B cell (primary cell): ENCODE data around the gene NTHL1. TPM values are rescaled to one million over a fixed set of nuclear protein-coding genes. Genes with fewer than 3 reads are reported as not detected.

ENCODE experiments used
- ATAC-seq: fragments of 200-7000 bp; cut with Tn5 transposase; one replicate; pipeline ENCODE4 v1.10.0; 2021; ENCODE audit warnings: low read depth, mild to moderate bottlenecking, moderate number of reproducible peaks, moderate library complexity
- CTCF ChIA-PET: fragments of 350-600 bp; sonication (Branson Sonifier 250); formaldehyde crosslinking; loops from one replicate; lab custom pipeline; 2021; ENCODE audit warnings: antibody characterized with exemption, inconsistent platforms; lab: Charles Lee
- POLR2A ChIA-PET: fragments of 350-600 bp; sonication (Branson Sonifier 250); formaldehyde crosslinking; loops from one replicate; lab custom pipeline; 2021; ENCODE audit warnings: antibody characterized with exemption; lab: Charles Lee
- DNase-seq: peaks from one replicate; pipeline ENCODE4 v3.0.0; 2013
- H2AFZ ChIP-seq: 2 replicates; pipeline ENCODE4 v1.6.1; 2012; ENCODE audit warnings: mild to moderate bottlenecking, low read depth, low read length; ENCODE audit not compliant: insufficient read depth, poor library complexity, severe bottlenecking
- H3K27ac ChIP-seq, 2 donors: 1 replicate in 1 of 2; 2 replicates in 1 of 2; pipeline ENCODE4 v1.5.1; 2012 to 2013; ENCODE audit warnings: low read length in 2 of 2, mild to moderate bottlenecking in 2 of 2, moderate library complexity in 1 of 2
- H3K27me3 ChIP-seq, 4 experiments: fragments of 200-600 bp in 1 of 4; sonication (generic) in 1 of 4; replicated peaks in 1 of 4; 1 replicate in 2 of 4; 2 replicates in 2 of 4; pipeline versions ENCODE4 v1.6.1 to v1.7.0; 2013 to 2016; ENCODE audit warnings: low read length in 3 of 4, mild to moderate bottlenecking in 2 of 4, mixed read lengths in 1 of 4, moderate library complexity in 1 of 4; ENCODE audit not compliant: insufficient read depth in 4 of 4, control insufficient read depth in 3 of 4; ENCODE audit errors: control extremely low read depth in 1 of 4
- H3K36me3 ChIP-seq, 2 experiments: replicated peaks in 1 of 2; 1 replicate in 1 of 2; 2 replicates in 1 of 2; pipeline versions ENCODE4 v1.6.1 to v1.7.1; 2013; ENCODE audit warnings: low read length in 1 of 2; ENCODE audit not compliant: insufficient read depth in 2 of 2, control insufficient read depth in 1 of 2; ENCODE audit errors: control extremely low read depth in 1 of 2, extremely low read depth in 1 of 2
- H3K4me1 ChIP-seq, 2 donors: fragments of 200-600 bp in 1 of 2; sonication (generic) in 1 of 2; 1 replicate in 1 of 2; 2 replicates in 1 of 2; pipeline versions ENCODE4 v1.5.1 to v1.6.1; 2013 to 2017; ENCODE audit warnings: low read length in 2 of 2; ENCODE audit not compliant: control insufficient read depth in 2 of 2, insufficient read depth in 2 of 2
- H3K4me2 ChIP-seq: replicated peaks from 2 replicates; pipeline ENCODE3; 2012; ENCODE audit warnings: mild to moderate bottlenecking, low read depth, low read length; ENCODE audit not compliant: poor library complexity, severe bottlenecking
- H3K4me3 ChIP-seq, 5 experiments: fragments of 200-600 bp in 1 of 5; sonication (generic) in 1 of 5; 1 replicate in 3 of 5; 2 replicates in 2 of 5; pipeline versions ENCODE4 v1.5.1 to v1.7.0; 2011 to 2016; ENCODE audit warnings: low read length in 4 of 5, mild to moderate bottlenecking in 4 of 5, low read depth in 2 of 5, control low read depth in 1 of 5, moderate library complexity in 1 of 5; ENCODE audit not compliant: insufficient read depth in 1 of 5; ENCODE audit errors: control extremely low read depth in 1 of 5, extremely low read depth in 1 of 5
- H3K79me2 ChIP-seq: fragments of 200-600 bp; sonication (generic); one replicate; pipeline ENCODE4 v1.6.0; 2016; ENCODE audit warnings: low read length; ENCODE audit not compliant: control insufficient read depth, insufficient read depth
- H3K9ac ChIP-seq: fragments of 200-600 bp; sonication (generic); 2 replicates; pipeline ENCODE4 v1.6.1; 2017; ENCODE audit warnings: mild to moderate bottlenecking, low read length, moderate library complexity
- H3K9me3 ChIP-seq, 3 donors: one replicate each; pipeline versions ENCODE4 v1.6.1 to v1.7.1; 2013; ENCODE audit warnings: low read length in 2 of 3; ENCODE audit not compliant: control insufficient read depth in 2 of 3, insufficient read depth in 1 of 3; ENCODE audit errors: control extremely low read depth in 1 of 3
- H4K20me1 ChIP-seq: 2 replicates; pipeline ENCODE4 v1.6.0; 2012; ENCODE audit warnings: mild to moderate bottlenecking, low read length; ENCODE audit not compliant: insufficient read depth, control insufficient read depth, poor library complexity, severe bottlenecking
- H3K27ac Mint-ChIP-seq: one replicate; pipeline ENCODE4 v1.8.0; 2021; ENCODE audit warnings: mixed read lengths
- H3K27me3 Mint-ChIP-seq: one replicate; pipeline ENCODE4 v1.8.0; 2021; ENCODE audit warnings: mixed read lengths
- H3K4me1 Mint-ChIP-seq: one replicate; pipeline ENCODE4 v1.8.0; 2021; ENCODE audit warnings: mixed read lengths
- H3K4me3 Mint-ChIP-seq: one replicate; pipeline ENCODE4 v1.8.0; 2021; ENCODE audit warnings: mixed read lengths
- H3K9me3 Mint-ChIP-seq: one replicate; pipeline ENCODE4 v1.8.0; 2022; ENCODE audit warnings: mixed read lengths; ENCODE audit not compliant: insufficient read depth
- EZH2 ChIP-seq: IDR thresholded peaks from 2 replicates; pipeline ENCODE4 v1.6.1; 2012; ENCODE audit warnings: borderline replicate concordance, low read depth, mild to moderate bottlenecking, moderate library complexity, low read length; ENCODE audit not compliant: insufficient read depth, poor library complexity, severe bottlenecking
- whole genome bisulfite sequencing: methylation state at CpG from one replicate; pipeline ENCODE4 v1.1.5; 2013; ENCODE audit warnings: missing lambda C conversion rate; ENCODE audit not compliant: insufficient coverage; 5-methylcytosine and 5-hydroxymethylcytosine counted together
- intact Hi-C: fragments of 100-400 bp; cut with micrococcal nuclease; formaldehyde crosslinking; loops from one replicate; pipeline ENCODE4 v1.10.0; 2022
- polyA plus RNA-seq: library from polyadenylated mRNA; depleted of rRNA; stranded (reverse); fragments of >200 nt; gene quantifications from 2 replicates; pipeline ENCODE4 v1.2.3, GENCODE V29; 2012
- total RNA-seq, 2 donors: library from RNA; stranded (reverse); fragments of 120-200 nt in 1 of 2; gene quantifications; 1 replicate in 1 of 2; 2 replicates in 1 of 2; pipeline versions ENCODE4 v1.2.3 to v1.2.4, GENCODE V29; 2013 to 2022
- TF ChIP-seq, protein P1 (sequence below): fragments of 200-600 bp; IDR thresholded peaks from one replicate; pipeline ENCODE4 v1.8.0; 2022; ENCODE audit warnings: antibody characterized with exemption, mild to moderate bottlenecking

The NTHL1 gene
- total and polyA plus RNA-seq, 2 donors (not counting 1 experiment from before 2014, with no cell fraction given) = 17.5 to 27.6 TPM

- H3K9me3 Mint-ChIP-seq = no peaks in the 10 kb centered on the region
- no peaks in the 10 kb centered on the region for H3K27me3 ChIP-seq
- ATAC-seq (no peak), DNase-seq (no peak)
- ChIA-PET CTCF (no interaction called here), POLR2A (no interaction called here)
- H3K4me3 ChIP-seq = no peak overlapping the region
- H3K9me3 ChIP-seq = no peaks in the 10 kb centered on the region
- H3K4me1 Mint-ChIP-seq = peaks cover 7% of the 10 kb centered on the region
- H3K27ac Mint-ChIP-seq = peak overlapping the region; percentile 88
- H2AFZ ChIP-seq = no peak overlapping the region
- no peaks in the 10 kb centered on the region for H4K20me1 ChIP-seq
- intact Hi-C loops = no loop called here
- 98% methylated on average over 27 of the region's 27 CpGs for WGBS
- no peak overlapping the region for H3K27ac ChIP-seq
- H3K36me3 ChIP-seq = peaks cover 0 to 50% of the 10 kb centered on the region in 2 experiments
- no peak overlapping the region for H3K4me3 Mint-ChIP-seq
- H3K4me1 ChIP-seq = peaks cover 0 to 15% of the 10 kb centered on the region in 2 donors
- no peak overlapping the region for H3K9ac ChIP-seq
- no peaks in the 10 kb centered on the region for H3K79me2 ChIP-seq
- no peak overlapping the region for H3K4me2 ChIP-seq
- TF ChIP-seq, protein P1, sequence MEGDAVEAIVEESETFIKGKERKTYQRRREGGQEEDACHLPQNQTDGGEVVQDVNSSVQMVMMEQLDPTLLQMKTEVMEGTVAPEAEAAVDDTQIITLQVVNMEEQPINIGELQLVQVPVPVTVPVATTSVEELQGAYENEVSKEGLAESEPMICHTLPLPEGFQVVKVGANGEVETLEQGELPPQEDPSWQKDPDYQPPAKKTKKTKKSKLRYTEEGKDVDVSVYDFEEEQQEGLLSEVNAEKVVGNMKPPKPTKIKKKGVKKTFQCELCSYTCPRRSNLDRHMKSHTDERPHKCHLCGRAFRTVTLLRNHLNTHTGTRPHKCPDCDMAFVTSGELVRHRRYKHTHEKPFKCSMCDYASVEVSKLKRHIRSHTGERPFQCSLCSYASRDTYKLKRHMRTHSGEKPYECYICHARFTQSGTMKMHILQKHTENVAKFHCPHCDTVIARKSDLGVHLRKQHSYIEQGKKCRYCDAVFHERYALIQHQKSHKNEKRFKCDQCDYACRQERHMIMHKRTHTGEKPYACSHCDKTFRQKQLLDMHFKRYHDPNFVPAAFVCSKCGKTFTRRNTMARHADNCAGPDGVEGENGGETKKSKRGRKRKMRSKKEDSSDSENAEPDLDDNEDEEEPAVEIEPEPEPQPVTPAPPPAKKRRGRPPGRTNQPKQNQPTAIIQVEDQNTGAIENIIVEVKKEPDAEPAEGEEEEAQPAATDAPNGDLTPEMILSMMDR = no peak
- TF ChIP-seq EZH2 = no peak
- no peaks in the 10 kb centered on the region for H3K27me3 Mint-ChIP-seq
Observed at GRCh38 chr16:2086106-2086742, 38.6 kb upstream of the NTHL1 start.

- CTCF ChIA-PET = no interaction called here
- intact Hi-C loops = no loop called here
- H2AFZ ChIP-seq = no peak overlapping the region
- no peak for TF ChIP-seq EZH2
- TF ChIP-seq, protein P1 = no peak
- H3K36me3 ChIP-seq = peaks cover 0 to 52% of the 10 kb centered on the region in 2 experiments
- ATAC-seq (no peak), DNase-seq (no peak)
- H3K79me2 ChIP-seq = no peaks in the 10 kb centered on the region
- H3K4me1 ChIP-seq = peaks cover 0 to 15% of the 10 kb centered on the region in 2 donors
- POLR2A ChIA-PET = no interaction called here
- Mint-ChIP-seq H3K4me3 (no peak overlapping the region), H3K9me3 (no peaks in the 10 kb centered on the region), H3K4me1 (peaks cover 7% of the 10 kb centered on the region), H3K27me3 (no peaks in the 10 kb centered on the region), H3K27ac (no peak overlapping the region)
- no peak overlapping the region for H3K27ac ChIP-seq
- no peaks in the 10 kb centered on the region for H3K9me3 ChIP-seq
- 79% methylated on average over 14 of the region's 14 CpGs for WGBS
- H3K4me2 ChIP-seq = no peak overlapping the region
- H3K9ac ChIP-seq = no peak overlapping the region
- no peaks in the 10 kb centered on the region for H3K27me3 ChIP-seq
- no peaks in the 10 kb centered on the region for H4K20me1 ChIP-seq
- no peak overlapping the region for H3K4me3 ChIP-seq
Observed at GRCh38 chr16:2085669-2086068, 38.0 kb upstream of the NTHL1 start.
